GM12878 (cell line): ENCODE data around the gene CD163L1. TPM values are rescaled to one million over a fixed set of nuclear protein-coding genes. Genes with fewer than 3 reads are reported as not detected.

Source experiments
- ATAC-seq: fragments of 200-7000 bp; cut with Tn5 transposase; 3 replicates; pipeline ENCODE4 v1.9.1; 2020; ENCODE audit warnings: mild to moderate bottlenecking, moderate library complexity
- BruUV-seq: library from RNA; stranded (reverse); fragments of 400-500 nt; replicated peaks from 2 replicates; lab custom pipeline; 2021; lab: Mats Ljungman, UMichigan
- CTCF ChIA-PET: fragments of 300-600 bp; sonication (Branson Sonifier 250); formaldehyde crosslinking; extraction: SDS; loops from one replicate; lab custom pipeline; 2021; ENCODE audit warnings: inconsistent platforms; lab: Yijun Ruan, JAX
- POLR2A ChIA-PET: fragments of 350-600 bp; formaldehyde crosslinking; extraction: SDS; loops from one replicate; lab custom pipeline; 2021; ENCODE audit warnings: inconsistent platforms; lab: Charles Lee
- RAD21 ChIA-PET: fragments of 300-600 bp; sonication (Branson Sonifier 250); formaldehyde crosslinking; loops from one replicate; lab custom pipeline; 2023; ENCODE audit warnings: antibody characterized with exemption; ENCODE audit not compliant: unreplicated experiment; lab: Charles Lee
- SMC1A ChIA-PET: fragments of 300-600 bp; sonication (Branson Sonifier 250); formaldehyde crosslinking; loops from one replicate; lab custom pipeline; 2023; ENCODE audit not compliant: unreplicated experiment, uncharacterized antibody; lab: Charles Lee
- DNase-seq: peaks from one replicate; pipeline ENCODE4 v3.0.0-alpha.2; 2011; ENCODE audit warnings: low read depth, low spot score
- FAIRE-seq: peaks from 3 replicates; lab custom pipeline; 2011; peaks lifted over from hg19 to GRCh38; lab: Jason Lieb, UNC
- H2AFZ ChIP-seq: 2 replicates; pipeline ENCODE4 v1.6.0; 2011; ENCODE audit warnings: low read depth, low read length, control low read depth; ENCODE audit not compliant: control insufficient read depth
- H3K27ac ChIP-seq: 2 replicates; pipeline ENCODE4 v1.5.1; 2011; ENCODE audit warnings: control low read depth; ENCODE audit not compliant: control insufficient read depth, insufficient read depth
- H3K27me3 ChIP-seq, 2 experiments: replicated peaks in 1 of 2; 2 replicates each; pipeline versions ENCODE4 v1.6.0 to v1.6.1; 2011; ENCODE audit warnings: low read length in 1 of 2; ENCODE audit not compliant: control insufficient read depth in 2 of 2, insufficient read depth in 2 of 2
- H3K36me3 ChIP-seq, 2 experiments: 2 replicates each; pipeline ENCODE4 v1.5.1; 2011; ENCODE audit warnings: low read length in 1 of 2; ENCODE audit not compliant: control insufficient read depth in 2 of 2, insufficient read depth in 2 of 2
- H3K4me1 ChIP-seq: 2 replicates; pipeline ENCODE4 v1.6.1; 2011; ENCODE audit warnings: mild to moderate bottlenecking, low read length, moderate library complexity, mixed read lengths; ENCODE audit not compliant: control insufficient read depth, insufficient read depth
- H3K4me2 ChIP-seq: 2 replicates; pipeline ENCODE4 v1.6.0; 2011; ENCODE audit warnings: control low read depth; ENCODE audit not compliant: control insufficient read depth, insufficient read depth
- H3K4me3 ChIP-seq: fragments of 200-600 bp; sonication (generic); 2 replicates; pipeline ENCODE4 v1.5.1; 2016
- H3K79me2 ChIP-seq: 2 replicates; pipeline ENCODE4 v1.6.0; 2011; ENCODE audit warnings: low read length; ENCODE audit not compliant: control insufficient read depth, insufficient read depth
- H3K9ac ChIP-seq: 2 replicates; pipeline ENCODE4 v1.8.0; 2011; ENCODE audit warnings: low read length, control low read depth, mixed read lengths; ENCODE audit not compliant: control insufficient read depth, insufficient read depth
- H3K9me3 ChIP-seq: replicated peaks from 3 replicates; pipeline ENCODE4 v1.5.1; 2011; ENCODE audit warnings: mild to moderate bottlenecking, low read length; ENCODE audit not compliant: control insufficient read depth, insufficient read depth
- H4K20me1 ChIP-seq: 2 replicates; pipeline ENCODE4 v1.6.0; 2011; ENCODE audit not compliant: control insufficient read depth, insufficient read depth
- ATF7 ChIP-seq: fragments of 450-650 bp; IDR thresholded peaks from 2 replicates; pipeline ENCODE4 v1.6.1; 2016; ENCODE audit warnings: low read depth, mild to moderate bottlenecking
- CBX3 ChIP-seq: fragments of 200-600 bp; sonication (generic); IDR thresholded peaks from 2 replicates; pipeline ENCODE4 v1.6.1; 2016; ENCODE audit warnings: low read depth, borderline replicate concordance
- KDM1A ChIP-seq: fragments of 200-600 bp; sonication (generic); IDR thresholded peaks from 2 replicates; pipeline ENCODE4 v1.6.1; 2016; ENCODE audit warnings: borderline replicate concordance
- MEF2B ChIP-seq: fragments of 450-650 bp; IDR thresholded peaks from 2 replicates; pipeline ENCODE4 v1.6.1; 2018; ENCODE audit warnings: mild to moderate bottlenecking, moderate library complexity; ENCODE audit not compliant: partially characterized antibody, poor library complexity, severe bottlenecking
- POU2F2 ChIP-seq: IDR thresholded peaks from 3 replicates; pipeline ENCODE4 v1.6.1; 2011; ENCODE audit warnings: low read depth, mild to moderate bottlenecking, low read length, borderline replicate concordance
- RAD21 ChIP-seq: IDR thresholded peaks from 2 replicates; pipeline ENCODE4 v1.6.1; 2011; ENCODE audit warnings: mild to moderate bottlenecking, low read depth, low read length, moderate library complexity; ENCODE audit not compliant: insufficient read depth
- SMAD5 ChIP-seq: IDR thresholded peaks from 2 replicates; pipeline ENCODE4 v1.6.1; 2016; ENCODE audit warnings: antibody characterized with exemption, low read depth
- TCF12 ChIP-seq: IDR thresholded peaks from 2 replicates; pipeline ENCODE4 v1.6.1; 2011; ENCODE audit warnings: low read depth, mild to moderate bottlenecking, low read length
- WRNIP1 ChIP-seq: IDR thresholded peaks from 2 replicates; pipeline ENCODE4 v1.6.1; 2011; ENCODE audit warnings: low read depth, low read length, improper control_type of control experiment, borderline replicate concordance
- ZBED1 ChIP-seq: IDR thresholded peaks from 2 replicates; pipeline ENCODE4 v1.6.1; 2016; ENCODE audit warnings: borderline replicate concordance
- ZNF207 ChIP-seq: fragments of 450-650 bp; IDR thresholded peaks from 2 replicates; pipeline ENCODE4 v1.6.1; 2014; ENCODE audit warnings: antibody characterized with exemption, mild to moderate bottlenecking, borderline replicate concordance
- WGBS: methylation state at CpG from one replicate; pipeline ENCODE4 v1.1.6; 2016; ENCODE audit warnings: low lambda C conversion rate; ENCODE audit not compliant: insufficient replicate concordance, insufficient coverage; ENCODE audit errors: missing lambda C conversion rate; 5-methylcytosine and 5-hydroxymethylcytosine counted together
- in situ Hi-C: fragments of 300-500 bp; cut with MboI; formaldehyde crosslinking; loops from 9 replicates; pipeline ENCODE4 v1.14.3; 2018; ENCODE audit warnings: mixed read lengths
- intact Hi-C: fragments of 100-400 bp; cut with micrococcal nuclease; formaldehyde crosslinking; loops from one replicate; pipeline ENCODE4 v1.14.2; 2022; ENCODE audit not compliant: unreplicated experiment
- polyA plus RNA-seq, 11 experiments: library from polyadenylated mRNA; depleted of rRNA in 4 of 11; unstranded in 6 of 11; stranded (reverse) in 5 of 11; fragments of >200 nt; fragmentation: Nextera tagmentation in 4 of 11; fragmentation: Illumina TruSeq in 1 of 11; extraction: Ambion mirVana in 4 of 11; extraction: Trizol in 1 of 11; gene quantifications; 1 replicate in 1 of 11; 2 replicates in 10 of 11; pipeline versions ENCODE4 v1.2.1 to v1.2.3, GENCODE V29; 2011 to 2016; ENCODE audit warnings: inconsistent platforms in 2 of 11, missing spikeins in 2 of 11, low read depth in 1 of 11
- total RNA-seq, 4 experiments: library from RNA; depleted of rRNA in 3 of 4; stranded (reverse); fragments of >200 nt in 3 of 4; fragmentation: Illumina TruSeq in 1 of 4; extraction: Trizol in 1 of 4; gene quantifications; 2 replicates each; pipeline versions ENCODE4 v1.2.1 to v1.2.3, GENCODE V29; 2013 to 2021
- TF ChIP-seq, protein P1 (sequence below): fragments of 450-650 bp; IDR thresholded peaks from 2 replicates; pipeline ENCODE4 v1.6.1; 2014; ENCODE audit warnings: mild to moderate bottlenecking
- TF ChIP-seq, protein P2 (sequence below), 3 experiments: IDR thresholded peaks in 2 of 3; conservative IDR thresholded peaks in 1 of 3; 2 replicates each; pipeline ENCODE4 v1.5.1; 2011; ENCODE audit warnings: low read depth in 3 of 3, low read length in 3 of 3, mild to moderate bottlenecking in 3 of 3, control low read depth in 2 of 3, moderate library complexity in 2 of 3, inconsistent platforms in 1 of 3, mixed read lengths in 1 of 3; ENCODE audit not compliant: control insufficient read depth in 2 of 3, insufficient read depth in 1 of 3; ENCODE audit errors: extremely low read depth in 1 of 3
- TF ChIP-seq, protein P3 (sequence below): fragments of 450-650 bp; IDR thresholded peaks from 2 replicates; pipeline ENCODE4 v1.6.1; 2016; ENCODE audit warnings: mild to moderate bottlenecking, moderate library complexity, borderline replicate concordance

The CD163L1 gene
- total and polyA plus RNA-seq, 10 of the 15 experiments (the other 5 are each of a cell fraction or from before 2014, with no cell fraction given), result 0.49 to 2.9 (median 1.6) TPM; not detected in 1

DNA sequence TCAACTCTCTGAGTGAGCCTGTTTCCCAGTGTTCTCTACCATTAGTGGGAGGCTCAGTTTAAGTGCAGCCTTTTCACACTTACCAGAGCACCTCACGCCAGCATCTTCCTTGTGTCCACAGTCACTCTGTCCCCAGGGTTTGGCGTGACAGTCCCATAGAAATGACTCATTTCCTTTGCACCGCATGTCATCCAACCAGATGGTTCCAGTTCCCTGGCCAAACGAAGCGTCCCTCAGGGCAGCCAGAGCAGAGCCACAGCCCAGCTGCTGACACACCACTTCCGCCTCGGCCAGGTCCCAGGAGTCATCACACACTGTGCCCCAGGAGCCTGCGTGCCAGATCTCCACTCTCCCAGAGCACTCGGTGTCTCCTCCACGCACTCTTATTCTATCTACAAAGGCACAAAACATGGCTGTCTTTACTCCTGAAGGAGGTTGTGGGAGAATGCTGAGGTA, 74.7 kb downstream of the CD163L1 start (continued):
- TF ChIP-seq MEF2B, result peak; percentile 73
- TF ChIP-seq, protein P1, sequence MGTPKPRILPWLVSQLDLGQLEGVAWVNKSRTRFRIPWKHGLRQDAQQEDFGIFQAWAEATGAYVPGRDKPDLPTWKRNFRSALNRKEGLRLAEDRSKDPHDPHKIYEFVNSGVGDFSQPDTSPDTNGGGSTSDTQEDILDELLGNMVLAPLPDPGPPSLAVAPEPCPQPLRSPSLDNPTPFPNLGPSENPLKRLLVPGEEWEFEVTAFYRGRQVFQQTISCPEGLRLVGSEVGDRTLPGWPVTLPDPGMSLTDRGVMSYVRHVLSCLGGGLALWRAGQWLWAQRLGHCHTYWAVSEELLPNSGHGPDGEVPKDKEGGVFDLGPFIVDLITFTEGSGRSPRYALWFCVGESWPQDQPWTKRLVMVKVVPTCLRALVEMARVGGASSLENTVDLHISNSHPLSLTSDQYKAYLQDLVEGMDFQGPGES, result no peak
- TF ChIP-seq POU2F2, result peak; percentile 14; the same call in 1 of the 3 replicates
- no peak for TF ChIP-seq SMAD5
- TF ChIP-seq, protein P2, sequence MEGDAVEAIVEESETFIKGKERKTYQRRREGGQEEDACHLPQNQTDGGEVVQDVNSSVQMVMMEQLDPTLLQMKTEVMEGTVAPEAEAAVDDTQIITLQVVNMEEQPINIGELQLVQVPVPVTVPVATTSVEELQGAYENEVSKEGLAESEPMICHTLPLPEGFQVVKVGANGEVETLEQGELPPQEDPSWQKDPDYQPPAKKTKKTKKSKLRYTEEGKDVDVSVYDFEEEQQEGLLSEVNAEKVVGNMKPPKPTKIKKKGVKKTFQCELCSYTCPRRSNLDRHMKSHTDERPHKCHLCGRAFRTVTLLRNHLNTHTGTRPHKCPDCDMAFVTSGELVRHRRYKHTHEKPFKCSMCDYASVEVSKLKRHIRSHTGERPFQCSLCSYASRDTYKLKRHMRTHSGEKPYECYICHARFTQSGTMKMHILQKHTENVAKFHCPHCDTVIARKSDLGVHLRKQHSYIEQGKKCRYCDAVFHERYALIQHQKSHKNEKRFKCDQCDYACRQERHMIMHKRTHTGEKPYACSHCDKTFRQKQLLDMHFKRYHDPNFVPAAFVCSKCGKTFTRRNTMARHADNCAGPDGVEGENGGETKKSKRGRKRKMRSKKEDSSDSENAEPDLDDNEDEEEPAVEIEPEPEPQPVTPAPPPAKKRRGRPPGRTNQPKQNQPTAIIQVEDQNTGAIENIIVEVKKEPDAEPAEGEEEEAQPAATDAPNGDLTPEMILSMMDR (IDR thresholded peaks at IDR 0.05 in 2 of 3, conservative IDR thresholded peaks at IDR 0.05 in 1 of 3; ENCODE audit: control insufficient read depth in 2 of 3, extremely low read depth in 1 of 3, insufficient read depth in 1 of 3, low read depth in 3 of 3, low read length in 3 of 3), result no peak
- peak; percentile 77 for TF ChIP-seq TCF12

DNA sequence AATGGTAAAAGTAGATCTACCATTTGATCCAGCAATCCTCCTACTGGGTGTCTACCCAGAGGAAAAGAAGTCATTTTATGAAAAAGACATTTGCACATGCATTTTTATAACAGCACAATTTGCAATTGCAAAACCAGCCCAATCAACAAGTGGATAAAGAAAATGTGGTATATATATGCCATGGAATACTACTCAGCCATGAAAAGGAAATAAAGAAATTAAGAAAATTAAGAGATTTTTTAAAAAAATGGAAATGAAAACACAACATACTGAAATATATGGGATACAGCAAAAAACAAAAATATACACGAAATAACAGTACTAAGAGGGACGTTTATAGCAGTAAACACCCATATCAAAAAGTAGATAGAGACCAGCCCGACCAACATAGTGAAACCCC, 81.2 kb downstream of the CD163L1 start:
- DNase-seq, result no peak
- in situ Hi-C loops (no loop called here), intact Hi-C loops (no loop called here)
- H3K9ac ChIP-seq, result no peak overlapping the region
- CTCF ChIA-PET, result no interaction called here
- no peak overlapping the region for H2AFZ ChIP-seq
- no peaks in the 10 kb centered on the region for H3K9me3 ChIP-seq
- no TSS peak for BruUV-seq
- no peaks in the 10 kb centered on the region for H3K79me2 ChIP-seq
- no peaks in the 10 kb centered on the region for H4K20me1 ChIP-seq
- SMC1A ChIA-PET, result no interaction called here
- ATAC-seq, result no peak
- no peak overlapping the region for H3K4me2 ChIP-seq
- TF ChIP-seq ZBED1, result no peak
- TF ChIP-seq CBX3, result no peak
- no peak for TF ChIP-seq ZNF207
- no peak for TF ChIP-seq RAD21
- TF ChIP-seq, protein P3, sequence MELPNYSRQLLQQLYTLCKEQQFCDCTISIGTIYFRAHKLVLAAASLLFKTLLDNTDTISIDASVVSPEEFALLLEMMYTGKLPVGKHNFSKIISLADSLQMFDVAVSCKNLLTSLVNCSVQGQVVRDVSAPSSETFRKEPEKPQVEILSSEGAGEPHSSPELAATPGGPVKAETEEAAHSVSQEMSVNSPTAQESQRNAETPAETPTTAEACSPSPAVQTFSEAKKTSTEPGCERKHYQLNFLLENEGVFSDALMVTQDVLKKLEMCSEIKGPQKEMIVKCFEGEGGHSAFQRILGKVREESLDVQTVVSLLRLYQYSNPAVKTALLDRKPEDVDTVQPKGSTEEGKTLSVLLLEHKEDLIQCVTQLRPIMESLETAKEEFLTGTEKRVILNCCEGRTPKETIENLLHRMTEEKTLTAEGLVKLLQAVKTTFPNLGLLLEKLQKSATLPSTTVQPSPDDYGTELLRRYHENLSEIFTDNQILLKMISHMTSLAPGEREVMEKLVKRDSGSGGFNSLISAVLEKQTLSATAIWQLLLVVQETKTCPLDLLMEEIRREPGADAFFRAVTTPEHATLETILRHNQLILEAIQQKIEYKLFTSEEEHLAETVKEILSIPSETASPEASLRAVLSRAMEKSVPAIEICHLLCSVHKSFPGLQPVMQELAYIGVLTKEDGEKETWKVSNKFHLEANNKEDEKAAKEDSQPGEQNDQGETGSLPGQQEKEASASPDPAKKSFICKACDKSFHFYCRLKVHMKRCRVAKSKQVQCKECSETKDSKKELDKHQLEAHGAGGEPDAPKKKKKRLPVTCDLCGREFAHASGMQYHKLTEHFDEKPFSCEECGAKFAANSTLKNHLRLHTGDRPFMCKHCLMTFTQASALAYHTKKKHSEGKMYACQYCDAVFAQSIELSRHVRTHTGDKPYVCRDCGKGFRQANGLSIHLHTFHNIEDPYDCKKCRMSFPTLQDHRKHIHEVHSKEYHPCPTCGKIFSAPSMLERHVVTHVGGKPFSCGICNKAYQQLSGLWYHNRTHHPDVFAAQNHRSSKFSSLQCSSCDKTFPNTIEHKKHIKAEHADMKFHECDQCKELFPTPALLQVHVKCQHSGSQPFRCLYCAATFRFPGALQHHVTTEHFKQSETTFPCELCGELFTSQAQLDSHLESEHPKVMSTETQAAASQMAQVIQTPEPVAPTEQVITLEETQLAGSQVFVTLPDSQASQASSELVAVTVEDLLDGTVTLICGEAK, result no peak
- no peak for TF ChIP-seq ATF7
- TF ChIP-seq WRNIP1, result no peak
- TF ChIP-seq KDM1A, result no peak
- H3K36me3 ChIP-seq, result no peaks in the 10 kb centered on the region
- POLR2A ChIA-PET, result no interaction called here
- FAIRE-seq, result no peak
- no peaks in the 10 kb centered on the region for H3K27me3 ChIP-seq
- WGBS, result 62% methylated on average over 3 of the region's 3 CpGs
- H3K4me1 ChIP-seq, result no peaks in the 10 kb centered on the region
- RAD21 ChIA-PET, result no interaction called here
- H3K4me3 ChIP-seq, result no peak overlapping the region
- H3K27ac ChIP-seq, result no peak overlapping the region
